B cell (primary cell): Measurements from ENCODE around the gene DKK1. TPM values are rescaled to one million over a fixed set of nuclear protein-coding genes. Genes with fewer than 3 reads are reported as not detected.

ENCODE experiments used
- ATAC-seq: fragments of 200-7000 bp; cut with Tn5 transposase; one replicate; pipeline ENCODE4 v1.10.0; 2021; ENCODE audit warnings: low read depth, mild to moderate bottlenecking, moderate number of reproducible peaks, moderate library complexity
- CTCF ChIA-PET: fragments of 350-600 bp; sonication (Branson Sonifier 250); formaldehyde crosslinking; loops from one replicate; lab custom pipeline; 2021; ENCODE audit warnings: antibody characterized with exemption, inconsistent platforms; lab: Charles Lee
- POLR2A ChIA-PET: fragments of 350-600 bp; sonication (Branson Sonifier 250); formaldehyde crosslinking; loops from one replicate; lab custom pipeline; 2021; ENCODE audit warnings: antibody characterized with exemption; lab: Charles Lee
- DNase-seq: peaks from one replicate; pipeline ENCODE4 v3.0.0; 2013
- H2AFZ ChIP-seq: 2 replicates; pipeline ENCODE4 v1.6.1; 2012; ENCODE audit warnings: mild to moderate bottlenecking, low read depth, low read length; ENCODE audit not compliant: insufficient read depth, poor library complexity, severe bottlenecking
- H3K27ac ChIP-seq, 2 donors: 1 replicate in 1 of 2; 2 replicates in 1 of 2; pipeline ENCODE4 v1.5.1; 2012 to 2013; ENCODE audit warnings: low read length in 2 of 2, mild to moderate bottlenecking in 2 of 2, moderate library complexity in 1 of 2
- H3K27me3 ChIP-seq, 4 experiments: fragments of 200-600 bp in 1 of 4; sonication (generic) in 1 of 4; replicated peaks in 1 of 4; 1 replicate in 2 of 4; 2 replicates in 2 of 4; pipeline versions ENCODE4 v1.6.1 to v1.7.0; 2013 to 2016; ENCODE audit warnings: low read length in 3 of 4, mild to moderate bottlenecking in 2 of 4, mixed read lengths in 1 of 4, moderate library complexity in 1 of 4; ENCODE audit not compliant: insufficient read depth in 4 of 4, control insufficient read depth in 3 of 4; ENCODE audit errors: control extremely low read depth in 1 of 4
- H3K36me3 ChIP-seq, 2 experiments: replicated peaks in 1 of 2; 1 replicate in 1 of 2; 2 replicates in 1 of 2; pipeline versions ENCODE4 v1.6.1 to v1.7.1; 2013; ENCODE audit warnings: low read length in 1 of 2; ENCODE audit not compliant: insufficient read depth in 2 of 2, control insufficient read depth in 1 of 2; ENCODE audit errors: control extremely low read depth in 1 of 2, extremely low read depth in 1 of 2
- H3K4me1 ChIP-seq, 2 donors: fragments of 200-600 bp in 1 of 2; sonication (generic) in 1 of 2; 1 replicate in 1 of 2; 2 replicates in 1 of 2; pipeline versions ENCODE4 v1.5.1 to v1.6.1; 2013 to 2017; ENCODE audit warnings: low read length in 2 of 2; ENCODE audit not compliant: control insufficient read depth in 2 of 2, insufficient read depth in 2 of 2
- H3K4me2 ChIP-seq: replicated peaks from 2 replicates; pipeline ENCODE3; 2012; ENCODE audit warnings: mild to moderate bottlenecking, low read depth, low read length; ENCODE audit not compliant: poor library complexity, severe bottlenecking
- H3K4me3 ChIP-seq, 5 experiments: fragments of 200-600 bp in 1 of 5; sonication (generic) in 1 of 5; 1 replicate in 3 of 5; 2 replicates in 2 of 5; pipeline versions ENCODE4 v1.5.1 to v1.7.0; 2011 to 2016; ENCODE audit warnings: low read length in 4 of 5, mild to moderate bottlenecking in 4 of 5, low read depth in 2 of 5, control low read depth in 1 of 5, moderate library complexity in 1 of 5; ENCODE audit not compliant: insufficient read depth in 1 of 5; ENCODE audit errors: control extremely low read depth in 1 of 5, extremely low read depth in 1 of 5
- H3K79me2 ChIP-seq: fragments of 200-600 bp; sonication (generic); one replicate; pipeline ENCODE4 v1.6.0; 2016; ENCODE audit warnings: low read length; ENCODE audit not compliant: control insufficient read depth, insufficient read depth
- H3K9ac ChIP-seq: fragments of 200-600 bp; sonication (generic); 2 replicates; pipeline ENCODE4 v1.6.1; 2017; ENCODE audit warnings: mild to moderate bottlenecking, low read length, moderate library complexity
- H3K9me3 ChIP-seq, 3 donors: one replicate each; pipeline versions ENCODE4 v1.6.1 to v1.7.1; 2013; ENCODE audit warnings: low read length in 2 of 3; ENCODE audit not compliant: control insufficient read depth in 2 of 3, insufficient read depth in 1 of 3; ENCODE audit errors: control extremely low read depth in 1 of 3
- H4K20me1 ChIP-seq: 2 replicates; pipeline ENCODE4 v1.6.0; 2012; ENCODE audit warnings: mild to moderate bottlenecking, low read length; ENCODE audit not compliant: insufficient read depth, control insufficient read depth, poor library complexity, severe bottlenecking
- H3K27ac Mint-ChIP-seq: one replicate; pipeline ENCODE4 v1.8.0; 2021; ENCODE audit warnings: mixed read lengths
- H3K27me3 Mint-ChIP-seq: one replicate; pipeline ENCODE4 v1.8.0; 2021; ENCODE audit warnings: mixed read lengths
- H3K4me1 Mint-ChIP-seq: one replicate; pipeline ENCODE4 v1.8.0; 2021; ENCODE audit warnings: mixed read lengths
- H3K4me3 Mint-ChIP-seq: one replicate; pipeline ENCODE4 v1.8.0; 2021; ENCODE audit warnings: mixed read lengths
- H3K9me3 Mint-ChIP-seq: one replicate; pipeline ENCODE4 v1.8.0; 2022; ENCODE audit warnings: mixed read lengths; ENCODE audit not compliant: insufficient read depth
- EZH2 ChIP-seq: IDR thresholded peaks from 2 replicates; pipeline ENCODE4 v1.6.1; 2012; ENCODE audit warnings: borderline replicate concordance, low read depth, mild to moderate bottlenecking, moderate library complexity, low read length; ENCODE audit not compliant: insufficient read depth, poor library complexity, severe bottlenecking
- WGBS: methylation state at CpG from one replicate; pipeline ENCODE4 v1.1.5; 2013; ENCODE audit warnings: missing lambda C conversion rate; ENCODE audit not compliant: insufficient coverage; 5-methylcytosine and 5-hydroxymethylcytosine counted together
- intact Hi-C: fragments of 100-400 bp; cut with micrococcal nuclease; formaldehyde crosslinking; loops from one replicate; pipeline ENCODE4 v1.10.0; 2022
- polyA plus RNA-seq: library from polyadenylated mRNA; depleted of rRNA; stranded (reverse); fragments of >200 nt; gene quantifications from 2 replicates; pipeline ENCODE4 v1.2.3, GENCODE V29; 2012
- total RNA-seq, 2 donors: library from RNA; stranded (reverse); fragments of 120-200 nt in 1 of 2; gene quantifications; 1 replicate in 1 of 2; 2 replicates in 1 of 2; pipeline versions ENCODE4 v1.2.3 to v1.2.4, GENCODE V29; 2013 to 2022
- TF ChIP-seq, protein P1 (sequence below): fragments of 200-600 bp; IDR thresholded peaks from one replicate; pipeline ENCODE4 v1.8.0; 2022; ENCODE audit warnings: antibody characterized with exemption, mild to moderate bottlenecking

DKK1 gene
- total and polyA plus RNA-seq, 2 donors (not counting 1 experiment from before 2014, with no cell fraction given): not detected

GRCh38 chr10:52318822-52319464 is 4.9 kb downstream of the DKK1 start:
- Histone ChIP-seq H3K9ac (no peak overlapping the region), H2AFZ (no peak overlapping the region), H3K9me3 (no peaks in the 10 kb centered on the region), H3K79me2 (no peaks in the 10 kb centered on the region), H3K36me3 (no peaks in the 10 kb centered on the region), H3K4me2 (no peak overlapping the region), H4K20me1 (no peaks in the 10 kb centered on the region), H3K27ac (no peak overlapping the region), H3K27me3 (peaks cover 0 to 8% (median 0%) of the 10 kb centered on the region in 4 experiments), H3K4me1 (peaks cover 6 to 9% of the 10 kb centered on the region in 2 donors), H3K4me3 (no peak overlapping the region)
- no CpG with 5 or more reads among the region's 7 CpGs for WGBS
- H3K4me3 Mint-ChIP-seq: no peak overlapping the region
- POLR2A ChIA-PET: no interaction called here
- intact Hi-C loops: no loop called here
- TF ChIP-seq EZH2: no peak
- TF ChIP-seq, protein P1, sequence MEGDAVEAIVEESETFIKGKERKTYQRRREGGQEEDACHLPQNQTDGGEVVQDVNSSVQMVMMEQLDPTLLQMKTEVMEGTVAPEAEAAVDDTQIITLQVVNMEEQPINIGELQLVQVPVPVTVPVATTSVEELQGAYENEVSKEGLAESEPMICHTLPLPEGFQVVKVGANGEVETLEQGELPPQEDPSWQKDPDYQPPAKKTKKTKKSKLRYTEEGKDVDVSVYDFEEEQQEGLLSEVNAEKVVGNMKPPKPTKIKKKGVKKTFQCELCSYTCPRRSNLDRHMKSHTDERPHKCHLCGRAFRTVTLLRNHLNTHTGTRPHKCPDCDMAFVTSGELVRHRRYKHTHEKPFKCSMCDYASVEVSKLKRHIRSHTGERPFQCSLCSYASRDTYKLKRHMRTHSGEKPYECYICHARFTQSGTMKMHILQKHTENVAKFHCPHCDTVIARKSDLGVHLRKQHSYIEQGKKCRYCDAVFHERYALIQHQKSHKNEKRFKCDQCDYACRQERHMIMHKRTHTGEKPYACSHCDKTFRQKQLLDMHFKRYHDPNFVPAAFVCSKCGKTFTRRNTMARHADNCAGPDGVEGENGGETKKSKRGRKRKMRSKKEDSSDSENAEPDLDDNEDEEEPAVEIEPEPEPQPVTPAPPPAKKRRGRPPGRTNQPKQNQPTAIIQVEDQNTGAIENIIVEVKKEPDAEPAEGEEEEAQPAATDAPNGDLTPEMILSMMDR: no peak
- no peak overlapping the region for H3K27ac Mint-ChIP-seq
- ATAC-seq (no peak), DNase-seq (no peak)
- H3K4me1 Mint-ChIP-seq: peaks cover 10% of the 10 kb centered on the region
- no peaks in the 10 kb centered on the region for H3K9me3 Mint-ChIP-seq
- H3K27me3 Mint-ChIP-seq: peaks cover 22% of the 10 kb centered on the region
- CTCF ChIA-PET: no interaction called here

GRCh38 chr10:52319926-52320325 is 5.8 kb downstream of the DKK1 start:
- H3K9me3 ChIP-seq: no peaks in the 10 kb centered on the region
- H3K4me1 ChIP-seq: no peaks in the 10 kb centered on the region
- no peak overlapping the region for H3K9ac ChIP-seq
- no peak overlapping the region for H2AFZ ChIP-seq
- Mint-ChIP-seq H3K4me3 (no peak overlapping the region), H3K9me3 (no peaks in the 10 kb centered on the region), H3K4me1 (peaks cover 3% of the 10 kb centered on the region), H3K27me3 (peaks cover 15% of the 10 kb centered on the region), H3K27ac (no peak overlapping the region)
- TF ChIP-seq EZH2: no peak
- TF ChIP-seq, protein P1: no peak
- ChIA-PET CTCF (interaction anchor here (1.5 kb wide), 1 partner anchor 9 kb away, joined by 3 read pairs; no protein-coding TSS in a partner anchor), POLR2A (no interaction called here)
- DNase-seq (no peak), ATAC-seq (no peak)
- H3K27me3 ChIP-seq: no peaks in the 10 kb centered on the region
- intact Hi-C loops: no loop called here
- H4K20me1 ChIP-seq: no peaks in the 10 kb centered on the region
- no peak overlapping the region for H3K4me3 ChIP-seq
- H3K79me2 ChIP-seq: no peaks in the 10 kb centered on the region
- H3K4me2 ChIP-seq: no peak overlapping the region
- no peaks in the 10 kb centered on the region for H3K36me3 ChIP-seq
- no CpG with 5 or more reads among the region's 2 CpGs for WGBS
- no peak overlapping the region for H3K27ac ChIP-seq
